Measurements from ENCODE around the gene SCFD2.

Gene SCFD2

GRCh38 chr4:52874948-52875347 is 490.9 kb downstream of the SCFD2 start:
- no peak overlapping the region for H2AFZ ChIP-seq (ENCODE audit: low read depth, low read length)
- TF ChIP-seq EZH2phosphoT487 (IDR thresholded peaks at IDR 0.05; ENCODE audit: low read depth) (no peak), CTCF (IDR thresholded peaks at IDR 0.05; ENCODE audit: low read depth, low read length) (no peak)
- H3K36me3 ChIP-seq (replicated peaks; ENCODE audit: low read depth, low read length): no peaks in the 10 kb centered on the region
- no peaks in the 10 kb centered on the region for H3K4me1 ChIP-seq (ENCODE audit: low read length)
- no peak overlapping the region for H3K4me2 ChIP-seq (ENCODE audit: low read length)
- H3K27me3 ChIP-seq (ENCODE audit: low read depth, low read length): no peaks in the 10 kb centered on the region
- no peaks in the 10 kb centered on the region for H3K9me3 ChIP-seq (ENCODE audit: insufficient read depth, low read length)
- no peaks in the 10 kb centered on the region for H4K20me1 ChIP-seq (ENCODE audit: insufficient read depth, low read length)
- no peaks in the 10 kb centered on the region for H3K79me2 ChIP-seq (ENCODE audit: low read length)
- H3K4me3 ChIP-seq (ENCODE audit: low read length): no peak overlapping the region
- no peak overlapping the region for H3K27ac ChIP-seq (ENCODE audit: low read length)
- no peak overlapping the region for H3K9ac ChIP-seq (ENCODE audit: low read length)

GRCh38 chr4:52873861-52874343 is 492.0 kb downstream of the SCFD2 start:
- no peaks in the 10 kb centered on the region for H3K79me2 ChIP-seq (ENCODE audit: low read length)
- no peak overlapping the region for H3K9ac ChIP-seq (ENCODE audit: low read length)
- H4K20me1 ChIP-seq (ENCODE audit: insufficient read depth, low read length): no peaks in the 10 kb centered on the region
- H3K27ac ChIP-seq (ENCODE audit: low read length): no peak overlapping the region
- TF ChIP-seq CTCF (IDR thresholded peaks at IDR 0.05; ENCODE audit: low read depth, low read length) (no peak), EZH2phosphoT487 (IDR thresholded peaks at IDR 0.05; ENCODE audit: low read depth) (no peak)
- no peak overlapping the region for H3K4me3 ChIP-seq (ENCODE audit: low read length)
- no peaks in the 10 kb centered on the region for H3K9me3 ChIP-seq (ENCODE audit: insufficient read depth, low read length)
- H2AFZ ChIP-seq (ENCODE audit: low read depth, low read length): no peak overlapping the region
- H3K27me3 ChIP-seq (ENCODE audit: low read depth, low read length): no peaks in the 10 kb centered on the region
- no peak overlapping the region for H3K4me2 ChIP-seq (ENCODE audit: low read length)
- no peaks in the 10 kb centered on the region for H3K36me3 ChIP-seq (replicated peaks; ENCODE audit: low read depth, low read length)
- H3K4me1 ChIP-seq (ENCODE audit: low read length): no peaks in the 10 kb centered on the region

DNA sequence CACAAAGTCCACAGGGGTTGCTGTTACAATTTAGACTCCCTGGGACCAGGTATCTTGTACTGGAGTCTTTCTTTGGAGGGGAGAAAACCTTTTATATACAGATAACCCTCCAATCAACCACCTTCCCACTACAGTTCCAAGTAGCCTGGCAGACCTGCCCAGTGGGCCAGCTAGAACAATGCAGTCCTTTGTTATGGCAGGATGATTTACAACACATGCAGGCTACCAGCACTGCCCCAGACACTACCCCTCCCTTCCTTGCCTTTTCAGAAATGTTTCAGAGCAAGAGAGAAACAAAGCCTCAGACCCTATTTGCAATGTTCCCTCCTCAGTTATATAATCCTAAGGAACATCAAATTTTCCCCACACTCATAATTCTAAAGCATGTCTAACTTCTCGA is 492.7 kb downstream of the SCFD2 start:
- no peak overlapping the region for H3K9ac ChIP-seq (ENCODE audit: low read length)
- TF ChIP-seq EZH2phosphoT487 (IDR thresholded peaks at IDR 0.05; ENCODE audit: low read depth) (no peak), CTCF (IDR thresholded peaks at IDR 0.05; ENCODE audit: low read depth, low read length) (no peak)
- no peaks in the 10 kb centered on the region for H3K36me3 ChIP-seq (replicated peaks; ENCODE audit: low read depth, low read length)
- no peak overlapping the region for H2AFZ ChIP-seq (ENCODE audit: low read depth, low read length)
- no peak overlapping the region for H3K4me3 ChIP-seq (ENCODE audit: low read length)
- no peaks in the 10 kb centered on the region for H3K27me3 ChIP-seq (ENCODE audit: low read depth, low read length)
- no peaks in the 10 kb centered on the region for H3K9me3 ChIP-seq (ENCODE audit: insufficient read depth, low read length)
- H3K27ac ChIP-seq (ENCODE audit: low read length): no peak overlapping the region
- no peaks in the 10 kb centered on the region for H3K4me1 ChIP-seq (ENCODE audit: low read length)
- no peaks in the 10 kb centered on the region for H4K20me1 ChIP-seq (ENCODE audit: insufficient read depth, low read length)
- H3K4me2 ChIP-seq (ENCODE audit: low read length): no peak overlapping the region
- no peaks in the 10 kb centered on the region for H3K79me2 ChIP-seq (ENCODE audit: low read length)

DNA sequence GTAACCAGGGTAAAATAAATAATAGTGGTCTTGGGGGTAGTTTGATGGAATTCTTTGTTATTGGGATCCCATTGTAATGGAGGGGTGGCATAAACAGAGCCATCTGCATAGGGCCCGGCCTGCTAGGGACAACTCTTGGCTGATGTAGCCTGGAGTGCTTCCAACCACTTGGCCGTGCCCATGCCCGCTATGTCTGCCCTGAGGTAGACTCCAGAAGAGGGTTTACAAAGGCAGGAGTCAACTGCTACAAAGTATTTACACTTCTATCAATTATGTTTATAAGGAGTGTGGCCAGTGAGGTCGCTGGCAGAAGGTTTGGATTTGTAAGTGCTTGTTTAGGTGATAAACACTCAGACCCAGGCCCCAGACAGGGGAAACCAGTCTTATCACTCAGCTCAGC is 495.6 kb downstream of the SCFD2 start:
- Histone ChIP-seq H3K27me3 (ENCODE audit: low read depth, low read length) (no peaks in the 10 kb centered on the region), H3K27ac (ENCODE audit: low read length) (no peak overlapping the region), H3K4me2 (ENCODE audit: low read length) (no peak overlapping the region), H3K36me3 (replicated peaks; ENCODE audit: low read depth, low read length) (no peaks in the 10 kb centered on the region), H3K4me1 (ENCODE audit: low read length) (no peaks in the 10 kb centered on the region), H4K20me1 (ENCODE audit: insufficient read depth, low read length) (no peaks in the 10 kb centered on the region), H3K4me3 (ENCODE audit: low read length) (no peak overlapping the region), H3K79me2 (ENCODE audit: low read length) (no peaks in the 10 kb centered on the region), H3K9ac (ENCODE audit: low read length) (no peak overlapping the region), H2AFZ (ENCODE audit: low read depth, low read length) (no peak overlapping the region), H3K9me3 (ENCODE audit: insufficient read depth, low read length) (no peaks in the 10 kb centered on the region)
- TF ChIP-seq CTCF (IDR thresholded peaks at IDR 0.05; ENCODE audit: low read depth, low read length) (no peak), EZH2phosphoT487 (IDR thresholded peaks at IDR 0.05; ENCODE audit: low read depth) (no peak)
